Stimulated activated CD8-positive, alpha-beta memory T cell treated with anti-CD3 and anti-CD28 coated beads, Interleukin-7, amount 100 ng/mL, for 24 hours (primary cell): Measurements from ENCODE around the gene SLC25A25.

Experiments
- DNase-seq: peaks from one replicate; pipeline ENCODE4 v3.0.0-alpha.2; 2020; ENCODE audit warnings: low read depth

The SLC25A25 gene

GRCh38 chr9:128145536-128145935 lies 77.5 kb downstream of the SLC25A25 start:
- DNase-seq = no peak

- no peak for DNase-seq
These were observed 77.9 kb downstream of the SLC25A25 start for GRCh38 chr9:128145951-128146351.

GRCh38 chr9:128146591-128147120 lies 78.6 kb downstream of the SLC25A25 start:
- no peak for DNase-seq

DNA sequence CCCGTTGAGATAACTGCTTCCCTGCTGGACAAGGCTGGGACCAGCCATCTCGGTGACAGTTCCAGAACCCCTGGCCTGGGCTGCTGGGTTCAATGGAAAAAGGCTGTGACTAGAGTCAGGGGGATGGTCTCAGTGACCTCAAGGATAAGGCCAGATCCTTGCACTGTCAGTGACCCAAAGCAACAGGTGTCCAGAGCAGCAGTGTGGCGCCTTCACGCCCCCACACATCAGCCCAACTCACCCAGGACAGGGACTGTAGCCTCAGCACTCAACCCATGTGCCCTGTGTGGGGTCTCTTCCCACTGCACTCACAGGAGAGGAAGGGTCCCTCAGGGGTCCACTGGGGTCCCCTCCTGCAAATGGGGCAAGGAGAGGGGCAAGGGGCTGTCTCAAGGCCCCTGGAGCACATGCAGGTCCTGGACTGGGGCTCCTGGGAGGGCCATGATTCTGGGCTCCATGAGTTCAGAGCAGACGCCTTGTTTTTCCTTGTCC lies 80.5 kb downstream of the SLC25A25 start:
- DNase-seq = no peak

DNA sequence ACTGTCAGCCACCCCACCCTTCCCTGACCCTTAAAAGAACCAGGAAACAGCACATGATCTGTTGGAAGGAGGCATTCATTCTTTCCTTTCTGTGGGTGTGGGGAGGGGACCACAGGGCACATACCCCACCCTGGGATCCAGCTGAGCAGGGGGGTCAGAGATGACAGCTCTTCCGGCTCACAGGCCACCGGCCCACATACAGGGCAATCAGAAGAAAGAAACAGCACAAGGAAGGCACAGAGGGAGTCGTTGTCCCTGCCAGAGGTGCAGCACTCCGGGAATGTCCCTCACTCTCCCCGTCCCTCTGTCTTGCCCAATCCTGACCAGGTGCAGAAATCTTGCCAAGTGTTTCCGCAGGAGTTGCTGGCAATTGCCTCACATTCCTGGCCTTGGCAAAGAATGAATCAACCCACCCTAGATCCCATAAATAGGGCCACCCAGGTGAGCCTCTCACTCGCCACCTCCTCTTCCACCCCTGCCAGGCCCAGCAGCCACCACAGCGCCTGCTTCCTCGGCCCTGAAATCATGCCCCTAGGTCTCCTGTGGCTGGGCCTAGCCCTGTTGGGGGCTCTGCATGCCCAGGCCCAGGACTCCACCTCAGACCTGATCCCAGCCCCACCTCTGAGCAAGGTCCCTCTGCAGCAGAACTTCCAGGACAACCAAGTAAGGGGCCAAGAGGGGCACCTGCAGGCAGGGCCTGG lies 81.1 kb downstream of the SLC25A25 start, which contains the start of gene LCN2:
Gene LCN2 (plus strand): TSS at position 453 of the 701 bp plus-strand sequence. CDS start 73 bp downstream, at position 526.
- no peak for DNase-seq

GRCh38 chr9:128149951-128150593 lies 82.0 kb downstream of the SLC25A25 start:
- DNase-seq = no peak

GRCh38 chr9:128150594-128151308 lies 82.7 kb downstream of the SLC25A25 start:
- no peak for DNase-seq

DNA sequence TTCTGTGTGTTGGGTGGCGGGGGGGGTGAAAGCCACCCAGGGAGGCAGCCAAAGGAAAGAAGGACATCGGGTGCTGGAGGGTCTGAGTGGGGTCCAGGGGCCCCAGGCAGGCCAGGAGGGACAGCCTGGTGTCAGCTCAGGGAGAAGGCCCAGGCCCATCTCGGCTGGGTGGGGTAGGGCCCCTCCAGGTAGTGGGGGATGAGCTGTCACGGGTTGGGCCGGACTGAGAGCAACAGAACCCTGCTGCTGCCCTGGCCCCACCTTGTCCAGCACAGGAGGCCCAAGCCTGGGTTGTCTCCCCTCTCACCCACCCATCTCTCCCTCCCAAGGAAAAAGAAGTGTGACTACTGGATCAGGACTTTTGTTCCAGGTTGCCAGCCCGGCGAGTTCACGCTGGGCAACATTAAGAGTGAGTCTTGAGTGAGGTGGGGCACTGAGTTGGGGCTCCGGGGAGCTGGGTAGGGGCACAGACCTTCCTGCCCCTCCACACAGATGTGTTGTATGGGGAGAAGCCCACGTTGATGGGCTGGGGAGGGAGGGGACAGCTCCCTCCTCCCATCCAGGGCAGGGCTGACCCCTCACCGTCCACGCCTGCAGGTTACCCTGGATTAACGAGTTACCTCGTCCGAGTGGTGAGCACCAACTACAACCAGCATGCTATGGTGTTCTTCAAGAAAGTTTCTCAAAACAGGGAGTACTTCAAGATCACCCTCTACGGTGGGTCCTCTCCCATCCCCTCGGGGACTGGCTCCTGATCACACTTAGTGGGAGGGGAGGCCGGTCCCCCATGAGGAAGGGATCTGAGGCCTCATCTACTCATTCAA lies 83.5 kb downstream of the SLC25A25 start:
- no peak for DNase-seq

GRCh38 chr9:128152133-128153059 lies 84.4 kb downstream of the SLC25A25 start:
- DNase-seq = no peak

GRCh38 chr9:128153060-128153946 lies 85.3 kb downstream of the SLC25A25 start:
- no peak for DNase-seq

DNA sequence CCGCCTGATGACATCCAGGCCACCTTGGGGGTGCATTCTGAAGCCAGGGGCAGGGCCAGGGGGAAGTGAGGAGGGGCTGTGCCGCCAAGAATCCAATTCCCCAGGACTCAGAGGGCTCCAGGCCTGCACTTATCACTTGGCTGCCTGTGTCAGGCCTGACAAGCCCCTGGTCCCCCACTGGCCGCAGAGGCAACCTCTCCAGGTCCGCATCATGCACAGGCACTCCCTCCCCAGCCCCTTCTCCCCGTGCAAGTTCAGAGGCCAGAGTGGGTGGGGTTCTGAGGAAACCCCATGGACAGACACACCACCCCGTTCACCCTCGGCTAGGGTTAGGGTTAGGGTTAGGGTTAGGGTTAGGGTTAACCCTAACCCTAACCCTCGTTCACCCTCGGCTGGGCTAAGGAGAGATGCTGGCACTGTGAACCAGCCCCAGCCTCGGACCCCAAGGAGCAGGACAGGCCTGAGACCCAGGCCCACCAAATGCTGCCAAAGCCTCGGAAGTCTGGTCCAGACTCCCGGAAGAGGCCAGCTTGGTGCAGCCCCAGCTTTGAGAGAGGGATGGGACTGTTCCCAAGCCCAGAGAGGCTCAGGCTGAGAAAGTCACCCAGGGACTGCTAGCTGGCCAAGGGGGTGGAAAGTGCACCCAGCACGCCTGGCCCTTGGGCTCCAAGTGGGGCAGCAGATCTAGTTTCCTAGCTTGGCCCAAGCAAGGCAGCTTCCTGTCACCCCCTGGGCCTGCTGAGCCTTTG lies 86.1 kb downstream of the SLC25A25 start:
- DNase-seq = no peak

GRCh38 chr9:128155736-128156500 lies 87.9 kb downstream of the SLC25A25 start:
- no peak for DNase-seq
